GM12878 (cell line): ENCODE results near the gene FKBP2. TPM values are rescaled to one million over a fixed set of nuclear protein-coding genes. Genes with fewer than 3 reads are reported as not detected.

Source experiments
- ASH2L ChIP-seq: fragments of 300-600, 200-600 bp; sonication (generic); IDR thresholded peaks from 2 replicates; pipeline ENCODE4 v1.6.1; 2017; ENCODE audit warnings: low read depth, mild to moderate bottlenecking, borderline replicate concordance
- DPF2 ChIP-seq: fragments of 450-650 bp; IDR thresholded peaks from 2 replicates; pipeline ENCODE4 v1.6.1; 2017; ENCODE audit warnings: mild to moderate bottlenecking
- MXI1 ChIP-seq: fragments of 150-350 bp; IDR thresholded peaks from 2 replicates; pipeline ENCODE4 v1.6.1; 2011; ENCODE audit warnings: low read depth, mild to moderate bottlenecking, inconsistent platforms, low read length, improper control_type of control experiment
- NKRF ChIP-seq: fragments of 450-650 bp; conservative IDR thresholded peaks from 2 replicates; pipeline ENCODE4 v1.6.1; 2017; ENCODE audit warnings: mild to moderate bottlenecking, moderate library complexity
- NR2F1 ChIP-seq: fragments of 450-650 bp; conservative IDR thresholded peaks from 2 replicates; pipeline ENCODE4 v1.6.1; 2017; ENCODE audit warnings: mild to moderate bottlenecking
- SPI1 ChIP-seq: IDR thresholded peaks from 2 replicates; pipeline ENCODE4 v1.6.1; 2011; ENCODE audit warnings: low read depth, mild to moderate bottlenecking, low read length, moderate library complexity, borderline replicate concordance; ENCODE audit not compliant: insufficient read depth
- WRNIP1 ChIP-seq: IDR thresholded peaks from 2 replicates; pipeline ENCODE4 v1.6.1; 2011; ENCODE audit warnings: low read depth, low read length, improper control_type of control experiment, borderline replicate concordance
- ZNF24 ChIP-seq: fragments of 450-650 bp; IDR thresholded peaks from 2 replicates; pipeline ENCODE4 v1.6.1; 2017; ENCODE audit warnings: antibody characterized with exemption, mild to moderate bottlenecking
- polyA plus RNA-seq, 11 experiments: library from polyadenylated mRNA; depleted of rRNA in 4 of 11; unstranded in 6 of 11; stranded (reverse) in 5 of 11; fragments of >200 nt; fragmentation: Nextera tagmentation in 4 of 11; fragmentation: Illumina TruSeq in 1 of 11; extraction: Ambion mirVana in 4 of 11; extraction: Trizol in 1 of 11; gene quantifications; 1 replicate in 1 of 11; 2 replicates in 10 of 11; pipeline versions ENCODE4 v1.2.1 to v1.2.3, GENCODE V29; 2011 to 2016; ENCODE audit warnings: inconsistent platforms in 2 of 11, missing spikeins in 2 of 11, low read depth in 1 of 11
- total RNA-seq, 4 experiments: library from RNA; depleted of rRNA in 3 of 4; stranded (reverse); fragments of >200 nt in 3 of 4; fragmentation: Illumina TruSeq in 1 of 4; extraction: Trizol in 1 of 4; gene quantifications; 2 replicates each; pipeline versions ENCODE4 v1.2.1 to v1.2.3, GENCODE V29; 2013 to 2021
- TF ChIP-seq, protein P1 (sequence below): IDR thresholded peaks from 2 replicates; pipeline ENCODE4 v1.6.1; 2012; ENCODE audit warnings: low read depth, low read length, improper control_type of control experiment

FKBP2 gene
- total and polyA plus RNA-seq, 10 of the 15 experiments (the other 5 are each of a cell fraction or from before 2014, with no cell fraction given) = 1.8 to 99.7 (median 39.5) TPM

DNA sequence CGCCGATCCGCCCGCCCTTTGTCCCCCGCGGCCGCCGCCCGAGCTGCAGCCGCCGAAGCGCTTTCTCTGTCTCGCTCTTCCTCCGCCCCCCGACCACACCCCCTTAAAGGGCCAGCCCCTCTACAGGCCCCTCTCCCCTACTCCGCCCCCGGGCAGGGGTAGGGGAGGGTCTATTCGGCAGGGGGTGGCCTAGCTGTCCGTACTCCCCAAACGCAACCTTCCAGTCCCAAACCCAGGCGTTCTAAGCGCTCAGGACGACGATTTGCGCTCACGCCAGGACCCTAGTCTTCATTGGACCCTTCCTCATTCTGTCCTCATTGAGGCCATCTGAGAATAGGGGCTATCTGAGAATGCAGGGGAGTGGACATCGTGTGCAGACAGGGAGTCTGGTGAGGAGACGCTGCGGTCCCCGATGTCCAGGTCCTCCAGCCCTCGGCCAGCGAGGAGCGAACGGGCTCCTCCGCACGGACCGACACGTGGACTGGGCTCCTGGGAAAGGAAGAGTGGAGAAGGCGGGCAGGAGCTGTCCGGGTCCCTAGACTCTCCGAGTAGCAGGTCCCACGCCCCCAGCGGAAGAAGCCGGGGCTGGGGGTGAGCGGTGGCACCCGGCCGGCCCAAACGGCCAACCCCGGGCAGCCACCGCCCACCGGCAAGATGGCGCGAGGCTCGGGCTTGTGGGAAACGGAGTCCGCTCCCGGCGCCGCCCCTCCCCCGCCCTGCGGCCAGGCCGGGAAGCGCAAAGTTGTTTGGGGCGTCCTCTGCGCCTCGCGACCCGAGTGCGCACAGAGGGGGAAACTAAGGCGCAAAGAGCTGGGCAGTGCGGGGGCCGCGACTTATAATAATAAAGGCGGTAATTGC is 6.2 kb downstream of the FKBP2 start, which contains the start of gene PPP1R14B (continued):
- TF ChIP-seq NKRF (peak; percentile 75; the same call in 1 of the 2 replicates), SPI1 (no peak), MXI1 (0 out of 2 replicates have a peak, but pooled peaks have one; percentile 46), ZNF24 (no peak), NR2F1 (peak; percentile 51), WRNIP1 (no peak), ASH2L (no peak), DPF2 (0 out of 2 replicates have a peak, but pooled peaks have one; percentile 43)
- TF ChIP-seq, protein P1, sequence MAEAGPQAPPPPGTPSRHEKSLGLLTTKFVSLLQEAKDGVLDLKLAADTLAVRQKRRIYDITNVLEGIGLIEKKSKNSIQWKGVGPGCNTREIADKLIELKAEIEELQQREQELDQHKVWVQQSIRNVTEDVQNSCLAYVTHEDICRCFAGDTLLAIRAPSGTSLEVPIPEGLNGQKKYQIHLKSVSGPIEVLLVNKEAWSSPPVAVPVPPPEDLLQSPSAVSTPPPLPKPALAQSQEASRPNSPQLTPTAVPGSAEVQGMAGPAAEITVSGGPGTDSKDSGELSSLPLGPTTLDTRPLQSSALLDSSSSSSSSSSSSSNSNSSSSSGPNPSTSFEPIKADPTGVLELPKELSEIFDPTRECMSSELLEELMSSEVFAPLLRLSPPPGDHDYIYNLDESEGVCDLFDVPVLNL = no peak
